HG03457 (cell line): Measurements from ENCODE around the gene SCN5A.

Experiments
- ATAC-seq: cut with Tn5 transposase; IDR thresholded peaks from one replicate; pipeline ENCODE4 v1.9.1; 2021; ENCODE audit warnings: moderate number of reproducible peaks; ENCODE audit not compliant: unreplicated experiment

Gene SCN5A

GRCh38 chr3:38623539-38623938, 25.9 kb downstream of the SCN5A start:
- no peak for ATAC-seq

- no peak for ATAC-seq
These were observed 27.2 kb downstream of the SCN5A start for GRCh38 chr3:38622336-38622735.

- ATAC-seq: no peak
These were observed 29.3 kb downstream of the SCN5A start for GRCh38 chr3:38620236-38620635.

DNA sequence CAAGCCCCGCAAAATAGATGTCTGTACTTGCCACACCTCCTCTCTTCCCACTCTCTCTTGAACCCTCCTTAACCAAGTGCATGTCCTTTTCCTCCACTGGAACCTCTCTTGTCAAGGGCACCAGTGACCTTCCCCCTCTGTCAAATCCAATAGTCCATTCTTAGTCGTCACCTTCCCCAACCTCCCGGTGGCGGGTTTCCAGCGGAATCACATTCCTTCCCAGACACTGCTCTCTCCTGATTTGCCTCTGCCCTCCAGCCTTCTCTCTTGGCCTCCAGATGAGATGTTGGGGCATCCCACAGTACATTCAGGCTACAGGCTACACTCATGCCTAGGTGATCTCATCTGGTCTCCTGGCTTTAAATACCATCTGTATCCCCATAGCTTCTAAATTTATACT, 31.1 kb downstream of the SCN5A start:
- no peak for ATAC-seq

GRCh38 chr3:38617586-38617985, 31.9 kb downstream of the SCN5A start:
- no peak for ATAC-seq

DNA sequence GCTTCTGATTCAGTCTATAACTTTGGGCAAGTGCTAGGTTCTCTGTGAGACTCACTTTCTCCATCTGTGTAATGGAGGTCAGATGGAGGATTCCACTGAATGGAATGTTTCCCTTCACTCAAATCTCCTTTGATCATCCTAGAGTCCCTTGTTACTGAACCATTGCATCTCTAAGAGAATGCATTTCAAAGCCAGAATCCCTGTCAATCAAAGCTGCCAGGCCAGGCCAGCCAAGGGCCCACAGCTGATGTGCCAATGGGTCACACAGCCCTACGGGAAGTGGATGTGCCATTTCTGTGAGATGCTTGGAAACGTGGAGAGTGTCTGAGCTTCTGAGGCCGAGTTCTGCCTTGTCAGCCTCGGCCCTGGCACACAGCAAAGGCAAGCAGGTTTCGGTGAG, 32.4 kb downstream of the SCN5A start:
- no peak for ATAC-seq

DNA sequence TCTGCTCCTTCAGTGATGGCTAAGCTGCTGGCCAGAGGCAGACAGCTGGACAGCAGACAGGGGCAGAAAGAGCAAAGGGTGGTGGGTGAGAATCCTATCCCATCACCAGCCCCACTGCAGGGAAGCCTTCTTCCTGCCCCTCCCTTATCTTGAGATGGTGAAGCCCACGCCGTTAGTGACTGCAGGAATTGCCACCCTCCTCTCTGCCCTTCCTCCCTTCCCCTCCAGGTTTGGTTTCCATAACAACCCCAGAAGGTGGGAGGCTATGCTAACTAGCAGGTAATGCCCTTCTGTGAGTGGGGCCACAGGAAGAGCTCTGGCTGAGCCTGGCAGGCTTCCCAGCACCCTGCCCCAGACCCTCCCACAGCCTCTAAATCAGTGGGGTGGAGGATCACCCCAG, 32.8 kb downstream of the SCN5A start:
- ATAC-seq: no peak

- no peak for ATAC-seq
These were observed 33.4 kb downstream of the SCN5A start for GRCh38 chr3:38616111-38616510.

GRCh38 chr3:38614651-38615352, 34.7 kb downstream of the SCN5A start:
- ATAC-seq: no peak

DNA sequence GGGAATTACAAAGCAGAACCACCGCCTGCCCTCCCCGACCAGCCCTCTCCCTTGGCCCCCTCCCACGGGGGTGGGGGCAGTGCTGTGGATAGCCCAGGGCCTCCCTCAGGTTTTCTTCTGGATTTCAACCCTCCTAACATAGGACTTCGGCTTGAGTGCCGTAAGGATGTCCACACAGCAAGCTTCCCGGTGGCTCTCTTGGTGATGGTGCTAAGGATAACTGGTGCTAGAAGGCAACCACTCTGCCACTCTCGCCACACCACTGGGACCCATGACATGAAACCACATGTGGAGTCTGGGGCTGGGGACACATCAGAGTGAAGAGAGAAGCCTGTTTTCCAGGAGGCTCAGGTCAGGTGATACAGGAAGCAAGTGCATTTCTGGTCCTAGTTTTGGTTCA, 35.4 kb downstream of the SCN5A start:
- no peak for ATAC-seq

DNA sequence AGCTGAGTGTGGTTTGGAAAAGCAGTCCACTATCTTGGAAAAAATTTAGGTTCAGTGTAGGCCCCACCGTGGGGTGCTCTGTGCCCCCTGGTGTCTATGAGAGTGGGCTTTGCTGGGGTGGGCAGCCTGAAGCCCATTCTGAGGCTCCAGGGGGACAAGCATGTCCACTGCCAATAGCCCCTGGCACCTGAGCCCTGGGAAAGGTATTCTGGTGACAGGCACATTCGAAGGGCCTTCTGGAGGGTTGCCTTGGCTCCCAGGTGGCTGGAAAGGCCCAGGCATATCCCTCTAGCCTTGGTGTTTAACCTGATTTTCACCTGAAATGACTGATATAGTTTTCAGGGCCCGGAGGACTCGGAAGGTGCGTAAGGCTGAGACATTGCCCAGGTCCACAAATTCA, 36.1 kb downstream of the SCN5A start:
- no peak for ATAC-seq

DNA sequence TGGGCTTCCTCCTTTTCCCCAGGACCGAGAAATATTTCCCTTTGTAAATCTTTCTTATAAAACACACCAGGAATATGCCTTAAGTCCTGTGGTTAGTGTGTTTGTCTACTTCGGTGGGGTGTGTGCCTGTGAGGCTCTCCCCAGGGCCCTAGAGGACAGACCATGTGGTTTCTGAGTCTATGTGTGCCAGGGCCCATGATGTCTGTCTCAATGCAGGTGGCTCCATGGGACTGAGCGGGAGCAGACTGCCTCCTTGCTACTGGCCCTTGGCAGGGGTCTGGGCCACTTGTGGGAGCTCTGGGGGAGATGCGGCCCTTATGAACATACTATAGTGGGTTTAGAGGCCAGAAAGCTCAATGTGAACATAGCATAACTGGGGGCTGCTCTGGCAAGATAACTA, 37.6 kb downstream of the SCN5A start:
- ATAC-seq: no peak

DNA sequence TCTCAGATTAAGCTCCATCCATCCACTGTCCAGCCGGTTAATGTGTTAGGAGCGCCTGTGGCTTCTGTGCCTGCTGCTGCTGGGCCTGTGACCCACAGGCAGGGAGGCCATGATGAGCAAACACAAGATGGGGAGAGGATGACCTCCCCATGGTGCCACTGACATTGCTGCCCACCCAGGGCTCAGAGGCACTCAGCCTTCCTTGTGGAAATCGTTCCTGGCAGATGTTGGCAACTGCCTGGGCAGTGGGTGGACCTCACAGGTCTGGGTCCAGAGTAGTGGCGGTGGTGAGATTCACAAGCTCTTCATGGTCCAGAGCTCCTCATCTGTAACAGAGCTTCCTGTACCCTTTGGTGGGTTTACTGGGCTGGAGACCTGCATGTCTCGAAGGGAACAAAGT, 38.6 kb downstream of the SCN5A start:
- ATAC-seq: no peak

DNA sequence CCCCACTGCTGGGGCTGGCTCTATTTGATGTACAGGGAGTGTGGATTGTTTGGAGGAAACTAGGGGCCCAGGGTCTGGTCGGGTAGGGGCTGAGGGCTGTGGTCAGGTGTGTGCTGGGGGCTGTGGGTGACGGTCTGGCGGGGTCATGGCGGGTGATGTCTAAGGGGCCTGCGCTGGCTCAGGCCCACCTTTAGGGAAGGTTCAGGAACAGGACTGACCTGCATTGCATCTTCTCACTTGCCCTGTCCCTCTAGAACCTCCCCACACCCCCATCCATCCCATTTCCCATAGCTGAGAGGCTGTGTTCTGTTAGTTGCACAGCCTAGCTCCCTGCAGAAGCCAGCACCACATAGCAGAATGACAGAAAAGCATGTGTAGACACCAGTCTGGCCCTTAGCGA, 39.1 kb downstream of the SCN5A start:
- no peak for ATAC-seq

- no peak for ATAC-seq
These were observed 39.9 kb downstream of the SCN5A start for GRCh38 chr3:38609386-38610111.

DNA sequence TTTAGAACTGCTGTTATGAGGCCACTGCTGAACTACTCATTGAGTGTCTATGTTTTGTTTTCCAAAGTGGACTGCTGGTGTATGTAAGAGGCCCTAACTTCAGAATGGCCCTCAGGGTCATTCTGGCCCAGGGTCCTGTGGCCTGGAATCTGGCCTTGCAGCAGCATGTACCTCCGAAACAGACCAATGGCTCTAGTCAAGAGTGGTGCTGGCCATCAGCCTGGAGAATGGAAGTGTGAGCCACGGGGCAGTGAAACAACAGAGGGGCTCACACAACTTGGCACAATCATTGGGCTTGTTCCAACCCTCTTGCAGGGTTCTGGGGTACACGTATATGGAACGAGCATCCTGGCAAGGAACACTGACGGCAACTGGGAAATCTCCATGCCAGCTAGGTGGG, 40.5 kb downstream of the SCN5A start:
- ATAC-seq: no peak

GRCh38 chr3:38608086-38608775, 41.3 kb downstream of the SCN5A start:
- ATAC-seq: no peak

GRCh38 chr3:38606561-38606960, 42.9 kb downstream of the SCN5A start:
- no peak for ATAC-seq

- no peak for ATAC-seq
These were observed 43.5 kb downstream of the SCN5A start for GRCh38 chr3:38605981-38606380.

DNA sequence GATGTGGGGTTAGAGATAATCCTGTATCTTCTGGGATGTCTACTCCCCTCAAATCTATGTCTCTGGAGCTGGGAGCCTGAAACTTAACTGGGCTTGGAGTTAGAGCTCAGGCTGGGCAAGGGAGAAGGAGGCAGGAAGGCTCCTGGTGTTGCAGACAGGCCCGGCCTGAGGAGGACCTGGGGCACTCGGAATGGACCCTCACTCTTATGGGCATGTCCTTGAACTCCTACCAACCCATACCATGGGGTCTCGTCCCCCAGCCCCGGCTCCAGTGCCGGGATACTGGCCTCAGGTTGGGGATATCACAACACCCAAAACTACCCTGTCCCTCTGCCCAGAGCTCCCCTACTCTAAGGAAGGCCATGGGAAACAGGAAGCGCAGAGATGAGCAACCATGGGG, 45.2 kb downstream of the SCN5A start:
- no peak for ATAC-seq

GRCh38 chr3:38603731-38604131, 45.8 kb downstream of the SCN5A start:
- ATAC-seq: no peak

DNA sequence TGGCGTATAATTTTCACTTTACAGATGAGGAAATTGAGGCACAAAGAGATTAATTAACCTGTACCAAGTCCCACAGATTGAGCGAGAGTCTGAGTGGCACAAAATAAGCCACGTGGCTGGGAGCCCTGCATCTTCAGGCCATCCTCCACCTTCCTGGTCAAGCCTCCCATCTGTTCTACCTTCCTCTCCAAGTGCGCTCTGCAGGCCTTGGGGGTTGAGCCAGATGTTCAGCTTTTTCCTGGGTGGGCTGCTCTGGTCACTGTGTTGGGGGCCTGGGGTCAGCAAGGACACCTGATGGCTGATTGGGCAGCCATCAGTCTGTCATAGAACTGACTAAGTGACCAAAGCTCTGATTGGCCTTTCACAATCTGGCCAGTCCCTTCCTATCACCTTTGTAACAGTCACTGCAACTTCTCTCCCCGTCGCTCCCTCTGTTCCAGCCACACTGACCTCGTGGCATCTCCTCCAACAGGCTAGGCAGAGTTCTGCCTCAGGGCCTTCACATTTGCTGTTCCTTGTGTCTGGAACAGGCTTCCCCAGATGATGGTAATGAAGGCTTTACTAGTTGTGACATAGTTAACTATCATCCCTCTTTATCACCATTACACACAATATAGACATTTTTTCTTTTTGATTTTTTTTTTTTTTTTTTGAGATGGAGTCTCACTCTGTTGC, 46.8 kb downstream of the SCN5A start:
- no peak for ATAC-seq
